ENCODE results near the gene BEGAIN.

GRCh38 chr14:100616854-100617409 lies 29.7 kb upstream of the BEGAIN start:
- TF ChIP-seq EZH2 (IDR thresholded peaks at IDR 0.05; ENCODE audit: borderline replicate concordance, low read depth, low read length, severe bottlenecking) (no peak), CTCF (IDR thresholded peaks at IDR 0.05; ENCODE audit: extremely low read depth in 1 of 2, insufficient read depth in 1 of 2, low read depth in 1 of 2, low read length in 2 of 2) (no peak), JUN (IDR thresholded peaks at IDR 0.05; ENCODE audit: borderline replicate concordance, insufficient read depth, insufficient read length, low read depth) (no peak), MAX (IDR thresholded peaks at IDR 0.05; ENCODE audit: insufficient read depth, insufficient read length) (no peak)
